Mucosa of descending colon (tissue), 3 donors: ENCODE results near the gene HDAC4. TPM values are rescaled to one million over a fixed set of nuclear protein-coding genes. Genes with fewer than 3 reads are reported as not detected.
A peak's percentile ranks its signal among the peaks of the same experiment; 100 is the strongest.

ENCODE experiments used
- ATAC-seq: fragments of 200-7000 bp; cut with Tn5 transposase; one replicate; pipeline ENCODE4 v1.9.1; 2020; ENCODE audit warnings: mild to moderate bottlenecking, moderate library complexity
- DNase-seq, 3 donors: peaks; one replicate each; pipeline ENCODE4 v3.0.0-alpha.2; 2020
- H3K36me3 ChIP-seq: fragments of 200-600 bp; one replicate; pipeline ENCODE4 v1.8.0; 2021; ENCODE audit warnings: low read depth, mild to moderate bottlenecking
- H3K4me1 ChIP-seq: fragments of 200-600 bp; one replicate; pipeline ENCODE4 v1.8.0; 2021; ENCODE audit warnings: low read depth, mild to moderate bottlenecking
- H3K4me3 ChIP-seq: fragments of 200-600 bp; one replicate; pipeline ENCODE4 v1.8.0; 2021; ENCODE audit warnings: mild to moderate bottlenecking
- H3K9me3 ChIP-seq: fragments of 200-600 bp; one replicate; pipeline ENCODE4 v1.8.0; 2021; ENCODE audit warnings: mild to moderate bottlenecking
- intact Hi-C, 2 donors: fragments of 100-400 bp; cut with DNase I in 1 of 2; cut with micrococcal nuclease in 1 of 2; formaldehyde crosslinking; loops; one replicate each; pipeline versions ENCODE4 v1.11.0 to v1.11.1; 2022; cut with DNase I, micrococcal nuclease
- total RNA-seq, 3 donors: library from RNA; stranded (reverse); fragmentation: NEBNext Ultra II Directional in 2 of 3; extraction: Animal tissue kit (Norgen Biotek cat#: 25700) in 2 of 3; gene quantifications; one replicate each; pipeline versions ENCODE4 v1.2.1 to v1.2.4, GENCODE V29; 2021 to 2023
- TF ChIP-seq, protein P1 (sequence below): fragments of 200-600 bp; IDR thresholded peaks from one replicate; pipeline ENCODE4 v1.8.0; 2022; ENCODE audit warnings: antibody characterized with exemption, mild to moderate bottlenecking
- donor health status: DM: no; HTN: no; CAD: no; lungs with moderate emphysema.
- donor health status: DM: no; HTN: no; CAD: no.
- donor health status: DM: no; HTN: yes; CAD: no.

HDAC4 gene
- total RNA-seq, 3 donors from 2014 or later, result 41.4 to 147 (median 44.0) TPM

GRCh38 chr2:239115616-239116015 is 285.2 kb downstream of the HDAC4 start:
- no peak overlapping the region for H3K4me3 ChIP-seq
- H3K4me1 ChIP-seq, result peaks cover 11% of the 10 kb centered on the region
- H3K36me3 ChIP-seq, result no peaks in the 10 kb centered on the region
- no peaks in the 10 kb centered on the region for H3K9me3 ChIP-seq
- intact Hi-C loops, result no loop called here
- ATAC-seq, result no peak
- TF ChIP-seq, protein P1, sequence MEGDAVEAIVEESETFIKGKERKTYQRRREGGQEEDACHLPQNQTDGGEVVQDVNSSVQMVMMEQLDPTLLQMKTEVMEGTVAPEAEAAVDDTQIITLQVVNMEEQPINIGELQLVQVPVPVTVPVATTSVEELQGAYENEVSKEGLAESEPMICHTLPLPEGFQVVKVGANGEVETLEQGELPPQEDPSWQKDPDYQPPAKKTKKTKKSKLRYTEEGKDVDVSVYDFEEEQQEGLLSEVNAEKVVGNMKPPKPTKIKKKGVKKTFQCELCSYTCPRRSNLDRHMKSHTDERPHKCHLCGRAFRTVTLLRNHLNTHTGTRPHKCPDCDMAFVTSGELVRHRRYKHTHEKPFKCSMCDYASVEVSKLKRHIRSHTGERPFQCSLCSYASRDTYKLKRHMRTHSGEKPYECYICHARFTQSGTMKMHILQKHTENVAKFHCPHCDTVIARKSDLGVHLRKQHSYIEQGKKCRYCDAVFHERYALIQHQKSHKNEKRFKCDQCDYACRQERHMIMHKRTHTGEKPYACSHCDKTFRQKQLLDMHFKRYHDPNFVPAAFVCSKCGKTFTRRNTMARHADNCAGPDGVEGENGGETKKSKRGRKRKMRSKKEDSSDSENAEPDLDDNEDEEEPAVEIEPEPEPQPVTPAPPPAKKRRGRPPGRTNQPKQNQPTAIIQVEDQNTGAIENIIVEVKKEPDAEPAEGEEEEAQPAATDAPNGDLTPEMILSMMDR, result no peak
- DNase-seq, result no peak

GRCh38 chr2:239114616-239115265 is 286.1 kb downstream of the HDAC4 start:
- intact Hi-C loops, result no loop called here
- Histone ChIP-seq H3K4me1 (peaks cover 11% of the 10 kb centered on the region), H3K9me3 (no peaks in the 10 kb centered on the region), H3K36me3 (no peaks in the 10 kb centered on the region), H3K4me3 (no peak overlapping the region)
- TF ChIP-seq, protein P1, result no peak
- DNase-seq (no peak), ATAC-seq (no peak)

- H3K9me3 ChIP-seq, result no peaks in the 10 kb centered on the region
These were observed 286.7 kb downstream of the HDAC4 start for GRCh38 chr2:239114119-239114581.

GRCh38 chr2:239113615-239114014 is 287.2 kb downstream of the HDAC4 start:
- Histone ChIP-seq H3K4me1 (peaks cover 11% of the 10 kb centered on the region), H3K4me3 (no peak overlapping the region), H3K9me3 (no peaks in the 10 kb centered on the region), H3K36me3 (no peaks in the 10 kb centered on the region)
- intact Hi-C loops, result no loop called here
- TF ChIP-seq, protein P1, result no peak
- no peak for DNase-seq
- no peak for ATAC-seq

More at GRCh38 chr2:239114119-239114581, 286.7 kb downstream of the HDAC4 start:
- peak in 2 of 3 donors; percentile 39 to 43 for DNase-seq
- Histone ChIP-seq H3K36me3 (no peaks in the 10 kb centered on the region), H3K4me1 (peaks cover 11% of the 10 kb centered on the region), H3K4me3 (no peak overlapping the region)
- intact Hi-C loops, result no loop called here
- peak; percentile 60 for ATAC-seq
- TF ChIP-seq, protein P1, result no peak

DNA sequence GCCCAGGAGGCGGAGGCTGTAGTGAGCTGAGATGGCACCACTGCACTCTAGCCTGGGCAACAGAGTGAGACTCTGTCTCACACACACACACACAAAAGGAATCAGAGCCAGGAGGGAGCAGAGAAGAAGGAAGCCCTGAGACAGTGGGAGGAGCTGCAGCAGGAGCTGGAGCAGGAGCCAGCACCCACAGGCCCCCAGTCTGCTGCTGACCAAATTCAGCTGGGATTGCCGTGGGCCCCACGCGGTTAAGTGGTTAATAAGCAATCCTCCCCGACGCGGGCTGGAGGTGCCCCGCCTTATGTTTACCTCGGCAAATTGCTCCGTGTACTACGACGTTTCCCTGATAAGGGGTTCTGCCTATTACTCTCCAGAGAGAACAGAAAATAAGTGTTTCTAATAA is 287.6 kb downstream of the HDAC4 start:
- Histone ChIP-seq H3K4me1 (peaks cover 11% of the 10 kb centered on the region), H3K36me3 (no peaks in the 10 kb centered on the region), H3K4me3 (no peak overlapping the region), H3K9me3 (no peaks in the 10 kb centered on the region)
- TF ChIP-seq, protein P1, result no peak
- ATAC-seq (peak; percentile 56), DNase-seq (peak in 2 of 3 donors; percentile 36 to 45)
- intact Hi-C loops, result no loop called here
